ENCODE data around the gene MPC2. TPM values are rescaled to one million over a fixed set of nuclear protein-coding genes. Genes with fewer than 3 reads are reported as not detected.

The MPC2 gene
- total RNA-seq (44.7 TPM), polyA plus RNA-seq (100 to 1,000 TPM in 3 of 4 donors, 10 to 100 TPM in 1; 97.1 to 120 (median 105) TPM)

- H3K4me1 Mint-ChIP-seq: peaks cover 25 to 67% (median 43%) of the 10 kb centered on the region in 4 donors
- H3K4me3 ChIP-seq (ENCODE audit: low read depth, low read length): peak within 1 kb of the TSS; percentile 96
- DNase-seq: peak in 2 of 3 donors; percentile 62 to 67
- H3K9me3 ChIP-seq (ENCODE audit: control insufficient read depth in 2 of 2, low read length in 2 of 2): no peaks in the 10 kb centered on the region
- peaks cover 4% of the 10 kb centered on the region for H3K36me3 Mint-ChIP-seq
- H3K27ac ChIP-seq (ENCODE audit: insufficient read depth, low read length, poor library complexity, severe bottlenecking): peak within 1 kb of the TSS; percentile 87
- peak within 1 kb of the TSS; percentile 95 to 100 (median 99) for H3K27ac Mint-ChIP-seq
- H3K27me3 ChIP-seq (ENCODE audit: control insufficient read depth, insufficient read depth, low read length): no peaks in the 10 kb centered on the region
- H3K4me1 ChIP-seq (ENCODE audit: control insufficient read depth, insufficient read depth, low read length, poor library complexity, severe bottlenecking): peaks cover 43% of the 10 kb centered on the region
- peak within 1 kb of the TSS; percentile 94 to 99 (median 98) for H3K4me3 Mint-ChIP-seq
- H3K9me3 Mint-ChIP-seq: no peaks in the 10 kb centered on the region
- no peaks in the 10 kb centered on the region for H3K36me3 ChIP-seq (ENCODE audit: control insufficient read depth, insufficient read depth, low read length)
- ATAC-seq (ENCODE audit: low read depth in 2 of 2): peak; percentile 3
- peaks cover 5% of the 10 kb centered on the region for H3K27me3 Mint-ChIP-seq
Measured at GRCh38 chr1:167936930-167937708, at the start of gene MPC2. Gene MPC2 (minus strand): TSS chr1:167937072. CDS start chr1:167935841, 1,231 bp downstream.

GRCh38 chr1:167984886-167985489 lies 48.1 kb upstream of the MPC2 start:
- no peak overlapping the region for H3K4me3 ChIP-seq (ENCODE audit: low read depth, low read length)
- Mint-ChIP-seq H3K4me3 (no peak overlapping the region), H3K36me3 (peaks cover 33% of the 10 kb centered on the region), H3K9me3 (peaks cover 0 to 3% (median 0%) of the 10 kb centered on the region in 7 donors), H3K27me3 (no peaks in the 10 kb centered on the region), H3K4me1 (peaks cover 11 to 27% (median 21%) of the 10 kb centered on the region in 4 donors), H3K27ac (peak overlapping the region in 1 of 3 donors; percentile 17)
- peak in 1 of 3 donors; percentile 27 for DNase-seq
- H3K9me3 ChIP-seq (ENCODE audit: control insufficient read depth in 2 of 2, low read length in 2 of 2): no peaks in the 10 kb centered on the region
- H3K4me1 ChIP-seq (ENCODE audit: control insufficient read depth, insufficient read depth, low read length, poor library complexity, severe bottlenecking): no peaks in the 10 kb centered on the region
- no peak for ATAC-seq (ENCODE audit: low read depth in 2 of 2)
- H3K36me3 ChIP-seq (ENCODE audit: control insufficient read depth, insufficient read depth, low read length): peaks cover 8% of the 10 kb centered on the region
- no peak overlapping the region for H3K27ac ChIP-seq (ENCODE audit: insufficient read depth, low read length, poor library complexity, severe bottlenecking)
- no peaks in the 10 kb centered on the region for H3K27me3 ChIP-seq (ENCODE audit: control insufficient read depth, insufficient read depth, low read length)

GRCh38 chr1:167983797-167984420 lies 47.0 kb upstream of the MPC2 start:
- Histone ChIP-seq H3K9me3 (ENCODE audit: control insufficient read depth in 2 of 2, low read length in 2 of 2) (no peaks in the 10 kb centered on the region), H3K27me3 (ENCODE audit: control insufficient read depth, insufficient read depth, low read length) (no peaks in the 10 kb centered on the region), H3K27ac (ENCODE audit: insufficient read depth, low read length, poor library complexity, severe bottlenecking) (no peak overlapping the region), H3K36me3 (ENCODE audit: control insufficient read depth, insufficient read depth, low read length) (peaks cover 8% of the 10 kb centered on the region), H3K4me1 (ENCODE audit: control insufficient read depth, insufficient read depth, low read length, poor library complexity, severe bottlenecking) (no peaks in the 10 kb centered on the region), H3K4me3 (ENCODE audit: low read depth, low read length) (no peak overlapping the region)
- H3K36me3 Mint-ChIP-seq: peaks cover 37% of the 10 kb centered on the region
- no peak for ATAC-seq (ENCODE audit: low read depth in 2 of 2)
- no peak overlapping the region for H3K4me3 Mint-ChIP-seq
- DNase-seq: no peak
- peaks cover 0 to 3% (median 0%) of the 10 kb centered on the region in 7 donors for H3K9me3 Mint-ChIP-seq
- H3K27me3 Mint-ChIP-seq: no peaks in the 10 kb centered on the region
- no peak overlapping the region for H3K27ac Mint-ChIP-seq
- peaks cover 16 to 28% (median 25%) of the 10 kb centered on the region in 4 donors for H3K4me1 Mint-ChIP-seq

GRCh38 chr1:167981933-167982332 lies 45.1 kb upstream of the MPC2 start:
- peaks cover 9% of the 10 kb centered on the region for H3K36me3 ChIP-seq (ENCODE audit: control insufficient read depth, insufficient read depth, low read length)
- Mint-ChIP-seq H3K36me3 (peaks cover 54% of the 10 kb centered on the region), H3K9me3 (peaks cover 0 to 3% (median 0%) of the 10 kb centered on the region in 7 donors), H3K27me3 (no peaks in the 10 kb centered on the region), H3K27ac (peak overlapping the region in 1 of 3 donors; percentile 31), H3K4me1 (peaks cover 16 to 31% (median 27%) of the 10 kb centered on the region in 4 donors), H3K4me3 (no peak overlapping the region)
- H3K27ac ChIP-seq (ENCODE audit: insufficient read depth, low read length, poor library complexity, severe bottlenecking): no peak overlapping the region
- DNase-seq: no peak
- H3K4me1 ChIP-seq (ENCODE audit: control insufficient read depth, insufficient read depth, low read length, poor library complexity, severe bottlenecking): no peaks in the 10 kb centered on the region
- no peak overlapping the region for H3K4me3 ChIP-seq (ENCODE audit: low read depth, low read length)
- no peaks in the 10 kb centered on the region for H3K9me3 ChIP-seq (ENCODE audit: control insufficient read depth in 2 of 2, low read length in 2 of 2)
- H3K27me3 ChIP-seq (ENCODE audit: control insufficient read depth, insufficient read depth, low read length): no peaks in the 10 kb centered on the region
- ATAC-seq (ENCODE audit: low read depth in 2 of 2): no peak

DNA sequence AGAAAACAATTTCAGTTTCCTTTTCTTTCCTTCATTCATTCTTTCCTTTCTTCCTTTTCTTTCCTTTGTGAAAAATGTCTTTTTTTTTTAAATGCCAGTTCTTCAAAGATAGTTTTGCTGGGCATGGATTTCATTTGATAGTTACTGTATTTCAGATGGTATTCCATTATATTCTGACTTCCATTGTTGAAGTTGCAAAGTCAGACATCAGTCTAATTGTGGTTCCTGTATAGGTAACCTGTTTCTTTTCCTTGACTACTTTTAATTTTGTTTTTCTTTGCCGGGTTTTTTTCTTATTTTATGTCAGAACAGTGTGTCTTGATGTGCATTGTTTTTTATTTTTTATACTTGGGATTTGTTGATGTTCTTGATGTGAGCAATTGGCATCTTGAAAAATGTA lies 40.4 kb upstream of the MPC2 start:
- Histone ChIP-seq H3K9me3 (ENCODE audit: control insufficient read depth in 2 of 2, low read length in 2 of 2) (no peaks in the 10 kb centered on the region), H3K27me3 (ENCODE audit: control insufficient read depth, insufficient read depth, low read length) (no peaks in the 10 kb centered on the region), H3K36me3 (ENCODE audit: control insufficient read depth, insufficient read depth, low read length) (peaks cover 21% of the 10 kb centered on the region), H3K27ac (ENCODE audit: insufficient read depth, low read length, poor library complexity, severe bottlenecking) (no peak overlapping the region), H3K4me1 (ENCODE audit: control insufficient read depth, insufficient read depth, low read length, poor library complexity, severe bottlenecking) (no peaks in the 10 kb centered on the region), H3K4me3 (ENCODE audit: low read depth, low read length) (no peak overlapping the region)
- H3K27me3 Mint-ChIP-seq: no peaks in the 10 kb centered on the region
- no peak for ATAC-seq (ENCODE audit: low read depth in 2 of 2)
- no peak overlapping the region for H3K4me3 Mint-ChIP-seq
- H3K27ac Mint-ChIP-seq: no peak overlapping the region
- H3K4me1 Mint-ChIP-seq: peaks cover 13 to 31% (median 17%) of the 10 kb centered on the region in 4 donors
- peaks cover 0 to 2% (median 0%) of the 10 kb centered on the region in 7 donors for H3K9me3 Mint-ChIP-seq
- no peak for DNase-seq
- peaks cover 55% of the 10 kb centered on the region for H3K36me3 Mint-ChIP-seq

DNA sequence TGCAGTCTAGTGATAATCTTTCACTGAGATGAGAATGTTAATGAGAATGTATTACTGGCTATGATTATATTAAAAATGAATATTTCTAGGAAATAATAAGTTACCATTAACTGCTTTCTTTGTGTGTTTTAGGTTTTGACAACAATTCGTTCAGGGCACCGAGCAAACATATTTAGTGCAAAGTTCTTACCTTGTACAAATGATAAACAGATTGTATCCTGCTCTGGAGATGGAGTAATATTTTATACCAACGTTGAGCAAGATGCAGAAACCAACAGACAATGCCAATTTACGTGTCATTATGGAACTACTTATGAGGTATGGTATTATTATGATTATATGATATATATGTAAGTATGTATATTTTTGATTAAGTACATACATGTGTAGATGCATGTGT lies 37.8 kb upstream of the MPC2 start:
- peaks cover 54% of the 10 kb centered on the region for H3K36me3 Mint-ChIP-seq
- Histone ChIP-seq H3K27ac (ENCODE audit: insufficient read depth, low read length, poor library complexity, severe bottlenecking) (no peak overlapping the region), H3K27me3 (ENCODE audit: control insufficient read depth, insufficient read depth, low read length) (no peaks in the 10 kb centered on the region), H3K4me3 (ENCODE audit: low read depth, low read length) (no peak overlapping the region), H3K9me3 (ENCODE audit: control insufficient read depth in 2 of 2, low read length in 2 of 2) (no peaks in the 10 kb centered on the region), H3K36me3 (ENCODE audit: control insufficient read depth, insufficient read depth, low read length) (peaks cover 19% of the 10 kb centered on the region), H3K4me1 (ENCODE audit: control insufficient read depth, insufficient read depth, low read length, poor library complexity, severe bottlenecking) (no peaks in the 10 kb centered on the region)
- H3K27ac Mint-ChIP-seq: no peak overlapping the region
- peaks cover 6 to 20% (median 12%) of the 10 kb centered on the region in 4 donors for H3K4me1 Mint-ChIP-seq
- ATAC-seq (ENCODE audit: low read depth in 2 of 2): no peak
- no peaks in the 10 kb centered on the region for H3K27me3 Mint-ChIP-seq
- H3K9me3 Mint-ChIP-seq: peaks cover 0 to 2% (median 0%) of the 10 kb centered on the region in 7 donors
- DNase-seq: no peak
- H3K4me3 Mint-ChIP-seq: no peak overlapping the region

- Mint-ChIP-seq H3K27ac (no peak overlapping the region), H3K4me1 (peaks cover 6 to 15% (median 7%) of the 10 kb centered on the region in 4 donors), H3K4me3 (no peak overlapping the region), H3K9me3 (peaks cover 0 to 2% (median 0%) of the 10 kb centered on the region in 7 donors), H3K27me3 (no peaks in the 10 kb centered on the region), H3K36me3 (peaks cover 49% of the 10 kb centered on the region)
- H3K4me3 ChIP-seq (ENCODE audit: low read depth, low read length): no peak overlapping the region
- H3K9me3 ChIP-seq (ENCODE audit: control insufficient read depth in 2 of 2, low read length in 2 of 2): no peaks in the 10 kb centered on the region
- DNase-seq (no peak), ATAC-seq (ENCODE audit: low read depth in 2 of 2) (no peak)
- no peak overlapping the region for H3K27ac ChIP-seq (ENCODE audit: insufficient read depth, low read length, poor library complexity, severe bottlenecking)
- H3K4me1 ChIP-seq (ENCODE audit: control insufficient read depth, insufficient read depth, low read length, poor library complexity, severe bottlenecking): no peaks in the 10 kb centered on the region
- H3K27me3 ChIP-seq (ENCODE audit: control insufficient read depth, insufficient read depth, low read length): no peaks in the 10 kb centered on the region
- H3K36me3 ChIP-seq (ENCODE audit: control insufficient read depth, insufficient read depth, low read length): peaks cover 19% of the 10 kb centered on the region
Measured at GRCh38 chr1:167973832-167974231, 37.0 kb upstream of the MPC2 start.

Data from CD4-positive, CD25-positive, alpha-beta regulatory T cell (primary cell).